HG02938 (cell line): ENCODE data around the gene FNBP1.

Source experiments
- ATAC-seq: cut with Tn5 transposase; IDR thresholded peaks from one replicate; pipeline ENCODE4 v1.9.1; 2021; ENCODE audit warnings: mild to moderate bottlenecking, moderate library complexity; ENCODE audit not compliant: unreplicated experiment

Gene FNBP1

DNA sequence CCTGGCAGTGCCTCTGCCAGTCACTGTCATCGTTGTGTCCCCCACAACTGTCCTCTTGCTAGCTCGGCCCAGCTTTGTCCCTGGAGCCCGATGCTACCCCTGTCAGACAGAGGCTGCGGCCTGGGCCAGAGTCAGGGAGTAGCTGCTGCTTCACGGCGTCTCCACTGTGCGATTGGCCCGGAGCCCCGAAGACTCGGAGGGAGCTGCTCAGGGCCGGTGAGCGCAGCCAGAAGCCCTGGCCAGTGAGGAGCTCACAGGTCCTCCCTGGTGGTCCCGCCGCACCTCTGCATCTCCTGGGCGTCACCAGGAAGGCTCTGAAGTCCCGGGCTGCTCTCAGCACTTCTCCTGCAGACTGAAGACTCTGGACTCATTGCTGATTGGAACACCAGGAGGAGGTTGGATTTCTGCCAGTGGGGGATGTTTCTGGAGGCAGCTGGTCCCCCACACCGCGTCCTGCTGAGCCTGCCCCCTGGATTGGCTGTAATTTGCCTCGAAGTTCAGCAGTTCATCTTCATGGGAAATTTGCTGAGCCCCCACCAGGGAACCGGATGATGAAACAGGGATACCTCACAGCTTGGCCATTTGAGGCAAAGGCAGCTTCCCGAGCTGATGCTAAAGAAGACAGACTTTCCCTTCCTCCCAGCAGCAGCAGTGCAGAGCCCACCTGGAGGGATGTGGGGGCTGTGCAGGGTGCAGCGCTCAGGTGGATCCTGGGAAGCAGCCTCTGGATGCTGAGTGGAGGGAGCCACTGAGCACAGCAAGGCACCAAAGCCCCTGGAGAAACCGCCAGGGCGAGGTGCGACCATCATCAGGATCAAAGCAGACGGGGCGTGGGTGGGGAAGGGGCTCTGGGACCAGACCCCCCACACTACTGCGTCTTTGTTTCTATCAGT is 162.1 kb downstream of the FNBP1 start:
- no peak for ATAC-seq

DNA sequence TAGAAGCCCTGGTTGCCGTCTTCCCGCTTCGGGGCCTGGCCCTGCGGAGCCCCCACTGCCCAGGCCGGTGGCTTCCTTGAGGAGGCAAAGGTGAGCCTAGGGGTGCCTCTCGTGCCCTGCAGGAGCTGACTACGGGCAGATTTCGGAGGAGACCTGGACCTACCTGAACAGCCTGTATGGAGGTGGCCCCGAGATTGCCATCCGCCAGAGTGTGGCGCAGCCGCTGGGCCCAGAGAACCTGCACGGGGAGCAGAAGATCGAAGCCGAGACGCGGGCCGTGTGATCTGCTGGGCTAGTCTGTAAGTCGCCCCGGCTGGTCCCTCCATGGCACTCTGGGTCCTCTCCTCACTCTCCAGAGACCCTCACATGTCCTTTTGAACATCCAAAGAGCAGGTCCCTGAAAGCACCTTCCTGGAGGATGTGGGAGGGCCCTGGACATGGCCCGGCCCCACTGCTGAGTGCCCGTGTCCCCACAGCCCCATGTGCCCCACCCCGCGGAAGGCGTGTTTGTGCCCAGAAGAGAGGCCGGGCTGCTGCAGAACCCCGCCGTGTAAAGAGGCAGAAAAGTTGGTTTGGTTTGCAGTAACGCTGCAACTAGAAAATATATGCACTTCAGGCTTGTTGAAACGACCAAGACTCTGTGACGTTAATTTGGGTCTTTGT is 162.9 kb downstream of the FNBP1 start:
- ATAC-seq, result no peak

DNA sequence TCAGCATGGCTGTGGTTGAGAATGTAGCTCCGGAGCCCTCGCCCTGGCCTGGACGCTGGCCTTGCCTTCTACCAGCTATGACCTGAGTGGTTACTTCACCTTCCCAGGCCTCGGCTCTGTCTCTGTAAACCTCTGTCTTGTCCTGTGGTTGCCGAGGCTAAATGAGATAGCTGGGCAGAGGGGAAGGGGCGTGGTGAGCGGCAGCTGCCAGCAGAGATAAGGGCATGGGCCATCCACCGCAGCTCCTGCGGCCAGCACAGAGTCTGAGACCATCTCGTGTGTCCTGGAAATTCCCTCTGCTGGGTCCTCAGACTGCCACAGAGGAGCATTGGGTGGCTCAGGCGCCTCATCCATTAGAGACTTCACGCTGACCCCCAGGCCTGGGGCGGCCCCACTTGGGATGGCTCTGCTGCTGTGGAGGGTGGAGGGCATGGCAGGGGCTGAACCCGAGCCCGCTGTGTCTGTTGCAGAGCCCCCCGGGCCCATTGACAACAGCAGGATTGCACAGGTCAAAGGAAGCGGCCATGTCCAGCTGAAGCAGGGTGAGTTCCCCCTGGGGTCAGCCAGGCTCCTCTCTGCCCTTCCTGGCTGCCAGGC is 163.8 kb downstream of the FNBP1 start:
- ATAC-seq, result no peak

DNA sequence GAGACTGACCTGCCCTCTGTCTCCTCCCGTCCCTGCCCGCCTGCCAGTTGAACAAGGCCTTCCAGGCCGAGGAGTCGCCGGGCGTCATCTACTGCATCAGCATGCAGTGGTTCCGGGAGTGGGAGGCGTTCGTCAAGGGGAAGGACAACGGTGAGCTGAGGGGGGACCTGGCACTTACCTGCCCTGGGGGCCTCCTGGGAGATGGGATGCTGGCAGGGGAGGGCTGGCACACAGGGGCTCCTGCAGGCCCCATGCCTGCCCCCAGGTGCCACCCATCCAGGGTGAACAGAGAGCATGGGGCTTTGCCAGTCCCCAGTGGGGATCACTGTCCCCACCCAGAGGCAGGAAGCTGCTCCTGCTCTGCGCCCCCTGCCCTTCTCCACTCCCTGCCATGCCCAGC is 164.7 kb downstream of the FNBP1 start:
- no peak for ATAC-seq

DNA sequence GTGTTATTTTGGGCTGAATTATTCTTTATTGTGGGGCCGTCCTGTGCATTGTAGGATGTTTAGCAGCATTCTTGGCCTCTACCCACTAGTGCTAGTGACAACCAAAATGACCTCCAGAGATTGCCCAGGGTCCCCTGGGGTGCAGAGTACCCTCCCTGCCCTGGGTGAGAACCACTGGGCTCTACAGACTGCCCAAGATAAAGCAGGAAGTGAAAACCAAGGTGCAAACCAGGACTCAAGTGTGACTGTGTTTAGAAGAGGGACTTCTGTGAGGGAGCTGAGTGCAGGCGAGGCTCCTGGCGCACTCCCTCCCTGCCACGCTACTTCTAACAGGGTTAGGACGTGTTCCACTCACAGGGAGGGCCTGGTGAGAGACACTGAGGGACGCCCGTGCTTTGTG is 166.2 kb downstream of the FNBP1 start:
- no peak for ATAC-seq

DNA sequence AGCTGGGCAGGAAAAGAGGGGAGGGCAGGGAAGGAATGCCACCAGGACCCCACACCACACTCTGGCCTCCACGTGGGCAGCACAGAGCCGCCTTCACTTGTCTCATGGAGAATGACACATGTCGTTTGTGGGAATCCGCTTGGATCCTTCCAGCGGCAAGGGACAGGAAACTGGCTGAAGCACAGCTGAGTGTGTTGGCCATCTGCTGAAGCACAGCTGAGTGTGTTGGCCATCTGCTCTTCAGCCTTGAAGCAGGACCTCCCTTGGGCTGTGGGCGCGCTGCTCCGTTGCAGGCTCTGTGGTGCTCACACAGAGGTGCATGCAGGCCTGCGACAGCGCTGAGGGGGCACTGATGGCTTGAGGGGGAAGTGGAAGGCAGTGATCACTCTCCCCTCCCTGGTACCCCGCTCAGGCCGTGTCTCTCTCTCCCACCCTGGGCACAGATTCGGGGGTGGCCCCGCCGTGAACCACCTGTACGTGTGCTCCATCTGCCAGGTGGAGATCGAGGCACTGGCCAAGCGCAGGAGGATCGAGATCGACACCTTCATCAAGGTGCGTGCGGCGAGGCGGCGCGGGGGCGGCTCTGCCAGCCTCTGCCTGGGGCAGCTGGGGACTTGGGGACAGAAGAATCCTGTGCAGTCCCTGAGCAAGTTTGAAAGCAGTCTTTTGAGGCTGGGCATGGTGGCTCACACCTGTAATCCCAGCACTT is 167.1 kb downstream of the FNBP1 start:
- ATAC-seq, result no peak

DNA sequence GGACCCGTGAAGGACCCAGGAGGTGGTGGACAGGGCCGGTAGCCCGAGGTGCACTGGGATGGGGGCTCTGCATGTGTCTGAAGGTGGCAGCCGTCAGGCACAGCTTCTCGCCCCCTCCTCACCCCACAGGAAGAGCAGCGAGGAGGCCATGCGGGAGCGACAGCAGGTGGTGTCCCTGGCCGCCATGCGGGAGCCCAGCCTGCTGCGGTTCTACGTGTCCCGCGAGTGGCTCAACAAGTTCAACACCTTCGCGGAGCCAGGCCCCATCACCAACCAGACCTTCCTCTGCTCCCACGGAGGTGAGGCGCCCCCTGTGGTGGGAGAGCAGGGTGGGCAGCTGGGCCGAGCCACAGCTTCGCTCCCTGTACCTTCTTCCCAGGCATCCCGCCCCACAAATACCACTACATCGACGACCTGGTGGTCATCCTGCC is 167.8 kb downstream of the FNBP1 start:
- ATAC-seq, result no peak

DNA sequence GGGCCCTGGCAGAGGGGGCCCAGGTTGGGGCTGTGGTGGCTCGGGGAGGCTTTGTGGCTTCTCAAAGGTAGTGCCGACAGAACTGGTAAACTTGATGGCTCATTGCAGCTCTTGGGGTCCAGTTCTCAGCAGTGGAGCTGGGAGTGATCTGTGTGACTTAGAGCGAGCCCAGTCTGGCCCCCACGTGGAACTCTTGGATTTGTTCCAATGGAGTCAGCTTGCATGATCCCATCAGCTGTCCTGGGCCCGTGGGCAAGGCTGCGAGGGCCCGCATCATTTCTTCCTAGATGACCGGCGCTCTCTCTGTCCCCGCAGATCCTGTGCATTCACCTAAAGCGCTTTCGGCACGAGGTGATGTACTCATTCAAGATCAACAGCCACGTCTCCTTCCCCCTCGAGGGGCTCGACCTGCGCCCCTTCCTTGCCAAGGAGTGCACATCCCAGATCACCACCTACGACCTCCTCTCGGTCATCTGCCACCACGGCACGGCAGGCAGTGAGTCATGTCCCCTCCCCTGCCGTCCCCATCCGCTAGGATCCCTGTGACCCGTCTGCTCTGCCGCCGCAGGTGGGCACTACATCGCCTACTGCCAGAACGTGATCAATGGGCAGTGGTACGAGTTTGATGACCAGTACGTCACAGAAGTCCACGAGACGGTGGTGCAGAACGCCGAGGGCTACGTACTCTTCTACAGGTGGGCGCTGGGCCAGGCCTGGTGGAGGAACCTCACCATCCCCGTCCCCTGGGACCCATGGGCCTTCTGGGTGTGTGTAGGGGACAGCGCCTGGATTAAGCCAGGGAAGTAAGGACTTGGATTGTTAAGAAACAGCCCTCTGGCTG is 168.5 kb downstream of the FNBP1 start:
- ATAC-seq, result no peak

DNA sequence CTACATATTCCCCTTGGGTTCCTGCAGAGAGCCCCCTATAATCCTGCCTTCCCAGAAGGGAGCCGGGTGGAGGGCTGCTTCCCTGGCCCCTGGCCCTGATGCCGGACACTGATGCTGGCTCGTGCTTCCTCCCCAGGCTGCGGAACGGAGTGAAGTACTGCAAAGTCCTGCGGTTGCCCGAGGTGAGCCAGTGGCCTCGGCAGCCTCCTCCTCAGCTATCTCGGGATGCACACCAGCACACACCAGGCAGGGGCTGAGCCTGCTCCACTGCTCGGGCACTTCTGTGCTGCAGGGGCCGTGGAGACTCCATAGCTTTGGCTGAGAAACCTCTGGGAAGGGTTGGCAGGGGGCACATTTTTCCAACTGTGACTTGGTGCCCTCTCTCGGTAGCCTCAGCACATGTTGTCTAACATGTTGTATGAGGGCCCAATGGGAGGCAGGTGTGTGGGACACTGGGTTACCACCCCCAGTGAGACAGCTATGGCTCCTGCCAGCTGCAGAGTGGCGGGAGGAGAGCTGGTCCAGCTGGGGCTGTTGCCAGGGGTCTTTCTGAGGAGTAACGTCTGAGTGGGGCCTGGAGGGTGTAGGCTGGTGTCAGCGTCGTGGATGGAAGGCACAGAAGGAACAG is 169.3 kb downstream of the FNBP1 start:
- ATAC-seq, result no peak

DNA sequence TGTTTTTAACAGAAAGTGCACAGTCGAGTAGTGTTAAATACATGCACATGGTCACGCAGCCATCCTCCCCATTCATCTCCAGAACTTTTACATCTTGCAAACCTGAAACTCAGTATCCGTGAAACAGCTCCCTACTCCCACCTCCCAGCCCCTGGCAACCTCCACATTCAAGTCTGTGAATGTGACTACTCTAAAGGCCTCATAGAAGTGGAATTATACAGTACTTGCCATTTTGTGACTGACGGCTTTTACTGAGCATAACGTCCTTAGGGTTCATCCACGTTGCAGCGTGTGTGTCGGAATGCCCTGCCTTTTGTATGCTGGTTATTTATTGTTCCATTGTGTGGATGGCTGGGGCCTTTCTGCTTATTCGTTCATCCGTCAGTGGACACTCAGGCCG is 171.9 kb downstream of the FNBP1 start:
- ATAC-seq, result no peak

DNA sequence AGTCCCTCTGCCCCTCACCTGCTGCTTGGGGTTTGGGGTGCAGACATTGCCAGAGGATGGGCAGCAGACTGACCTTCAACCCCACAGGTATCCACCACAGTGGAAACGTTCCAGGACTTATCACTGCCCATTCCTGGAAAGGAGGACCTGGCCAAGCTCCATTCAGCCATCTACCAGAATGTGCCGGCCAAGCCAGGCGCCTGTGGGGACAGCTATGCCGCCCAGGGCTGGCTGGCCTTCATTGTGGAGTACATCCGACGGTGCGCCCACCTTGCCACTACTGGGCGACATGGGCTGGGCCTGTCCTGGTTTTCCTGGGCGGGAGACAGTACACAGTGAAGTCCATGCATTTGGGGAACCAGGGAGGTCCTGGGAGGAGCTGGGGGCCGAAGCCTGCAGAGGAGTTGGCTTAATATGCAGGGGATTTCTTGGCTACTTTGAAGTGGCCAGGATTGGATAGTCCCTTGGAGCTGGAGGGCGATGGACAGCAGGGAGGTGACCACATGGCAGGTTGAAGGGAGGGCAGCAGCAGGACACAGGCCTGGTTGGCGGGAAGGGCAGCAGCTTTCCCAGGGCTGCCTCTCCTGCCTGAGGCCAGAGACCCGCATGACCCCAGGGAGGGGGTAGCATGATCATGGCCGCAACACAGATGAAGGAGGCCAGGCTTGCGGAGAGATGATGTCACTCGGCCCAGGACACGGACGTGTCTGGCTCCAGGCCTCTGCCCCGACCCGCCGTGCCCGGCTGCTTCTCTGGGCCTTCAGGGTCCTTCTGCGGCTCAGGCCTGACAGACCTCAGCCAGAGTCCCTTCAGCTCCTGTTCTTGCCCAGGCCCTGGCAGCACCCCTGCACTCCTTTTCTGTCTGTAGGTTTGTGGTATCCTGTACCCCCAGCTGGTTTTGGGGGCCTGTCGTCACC is 173.1 kb downstream of the FNBP1 start:
- ATAC-seq, result no peak

DNA sequence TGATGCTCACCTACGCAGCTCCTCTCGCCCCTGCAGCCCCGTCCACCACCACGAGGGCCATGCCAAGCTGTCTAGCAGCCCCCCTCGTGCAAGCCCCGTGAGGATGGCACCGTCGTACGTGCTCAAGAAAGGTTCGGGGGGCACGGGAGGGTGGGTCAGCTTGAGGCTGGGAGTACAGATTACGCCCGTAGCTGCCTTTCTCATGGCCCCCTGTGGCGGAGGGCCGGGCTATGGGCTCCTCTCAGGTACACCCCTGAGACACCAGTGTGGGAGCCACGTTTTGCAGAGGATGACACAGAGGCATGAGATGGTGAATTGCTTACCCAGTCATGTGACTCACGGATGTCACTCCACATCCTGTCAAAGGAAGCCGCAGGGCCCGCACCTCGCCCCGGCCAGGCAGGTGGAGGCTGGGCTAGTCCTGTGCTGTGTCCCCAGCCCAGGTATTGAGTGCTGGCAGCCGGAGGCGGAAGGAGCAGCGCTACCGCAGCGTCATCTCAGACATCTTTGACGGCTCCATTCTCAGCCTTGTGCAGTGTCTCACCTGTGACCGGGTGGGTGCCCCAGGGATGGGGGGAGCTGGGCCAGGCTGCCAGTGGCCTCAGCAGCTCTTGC is 174.0 kb downstream of the FNBP1 start:
- no peak for ATAC-seq

DNA sequence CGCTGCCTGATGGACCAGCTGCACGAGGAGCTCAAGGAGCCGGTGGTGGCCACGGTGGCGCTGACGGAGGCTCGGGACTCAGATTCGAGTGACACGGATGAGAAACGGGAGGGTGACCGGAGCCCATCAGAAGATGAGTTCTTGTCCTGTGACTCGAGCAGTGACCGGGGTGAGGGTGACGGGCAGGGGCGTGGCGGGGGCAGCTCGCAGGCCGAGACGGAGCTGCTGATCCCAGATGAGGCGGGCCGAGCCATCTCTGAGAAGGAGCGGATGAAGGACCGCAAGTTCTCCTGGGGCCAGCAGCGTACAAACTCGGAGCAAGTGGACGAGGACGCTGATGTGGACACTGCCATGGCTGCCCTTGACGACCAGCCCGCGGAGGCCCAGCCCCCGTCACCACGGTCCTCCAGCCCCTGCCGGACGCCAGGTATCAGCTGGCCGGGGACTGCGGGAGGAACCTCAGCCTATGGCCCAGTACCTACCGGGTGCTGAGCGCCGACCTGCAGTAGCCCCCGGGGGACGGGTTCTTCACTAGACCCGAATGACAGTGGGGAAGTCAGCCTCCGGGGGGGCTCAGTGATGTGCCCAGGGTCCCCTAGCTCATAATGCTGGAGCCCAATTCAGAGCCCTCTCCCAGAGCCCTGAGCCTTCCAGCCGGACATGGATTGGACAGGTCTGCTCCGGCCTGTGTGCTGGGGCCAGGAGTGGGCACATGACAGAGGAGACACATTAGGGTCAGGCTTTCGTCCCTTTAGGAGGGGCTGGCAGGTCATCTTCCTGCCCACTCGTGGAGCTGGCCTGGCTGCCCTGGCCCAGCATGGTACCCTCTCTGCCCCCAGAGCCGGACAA is 174.7 kb downstream of the FNBP1 start:
- ATAC-seq, result no peak

DNA sequence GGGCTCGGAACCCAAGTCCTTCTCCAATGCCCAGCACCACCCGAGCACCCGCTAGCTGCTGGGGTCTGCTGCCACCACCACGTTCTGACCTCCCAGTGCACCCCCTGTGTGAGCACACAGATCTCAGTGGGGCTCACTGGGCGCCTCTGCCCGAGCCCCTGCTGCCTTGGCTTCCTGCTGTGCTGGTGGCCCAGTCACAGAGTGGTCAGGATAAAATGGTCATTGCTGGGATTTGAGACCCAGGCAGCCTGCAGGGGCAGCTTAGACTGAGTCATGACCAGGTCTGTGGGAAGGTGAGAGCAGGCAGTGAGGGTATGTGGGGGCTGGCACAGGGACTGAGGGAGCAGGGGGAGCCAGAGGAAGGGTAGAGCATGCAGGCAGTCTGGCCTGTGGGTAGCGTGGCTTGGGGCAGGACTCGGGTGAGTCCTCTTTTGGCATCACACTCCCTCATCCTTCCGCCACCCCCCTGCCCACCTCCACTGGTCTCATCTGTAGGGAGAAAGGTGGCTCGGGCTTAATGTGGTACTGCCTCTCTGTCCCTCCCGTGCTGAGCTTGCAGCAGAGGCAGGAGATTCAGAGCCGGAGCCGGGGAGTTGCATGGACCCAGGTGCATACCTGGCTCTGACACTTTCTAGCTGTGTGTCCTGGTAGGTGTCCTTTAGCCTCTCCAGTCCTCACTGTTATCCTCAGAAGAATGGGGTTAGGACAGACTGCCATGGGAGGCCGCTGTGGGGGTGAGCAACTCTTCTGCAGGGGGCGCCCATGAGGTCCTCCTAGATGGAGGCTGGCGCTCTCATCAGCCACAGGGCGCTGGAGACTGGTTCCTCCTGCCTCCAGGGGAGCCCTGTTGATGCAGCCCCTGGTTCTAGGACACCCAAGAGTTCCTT is 175.6 kb downstream of the FNBP1 start:
- no peak for ATAC-seq

DNA sequence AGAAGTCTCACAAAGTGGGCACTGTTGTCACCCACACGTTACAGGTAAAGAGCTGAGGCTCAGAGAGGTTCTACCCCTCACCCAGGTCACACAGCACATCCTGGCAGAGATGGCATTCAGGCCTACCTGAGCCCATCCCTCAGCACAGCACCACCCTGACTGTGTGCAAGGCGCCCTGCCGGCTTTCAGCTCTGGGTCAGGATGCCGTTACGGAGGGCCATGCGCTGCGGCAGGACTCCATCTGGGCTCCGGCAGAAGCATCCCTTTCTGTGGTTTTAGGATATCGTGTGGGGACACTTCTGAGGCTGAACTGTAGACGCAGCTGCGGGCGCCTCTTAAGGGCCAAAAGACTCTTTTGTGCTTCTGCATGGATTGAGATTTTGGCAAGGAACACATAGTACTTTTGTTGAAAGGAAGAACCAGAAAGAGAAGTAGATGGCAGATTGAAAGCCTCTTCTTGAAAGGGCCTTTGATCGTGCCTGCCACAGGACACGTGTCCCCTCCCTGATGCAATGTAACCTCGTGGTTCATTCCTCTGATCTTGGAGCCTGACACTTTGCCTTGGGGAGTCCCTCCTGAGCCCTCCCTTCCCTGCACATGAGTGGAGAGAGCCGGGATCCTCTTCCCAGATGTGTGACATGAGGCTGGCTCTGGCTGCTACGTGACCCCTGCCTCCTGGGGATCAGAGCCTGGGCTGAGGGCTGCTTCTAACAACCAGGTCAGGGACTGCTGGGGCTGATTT is 176.4 kb downstream of the FNBP1 start:
- no peak for ATAC-seq
